ENCODE results near the gene WDR55. TPM values are rescaled to one million over a fixed set of nuclear protein-coding genes. Genes with fewer than 3 reads are reported as not detected.
A peak's percentile ranks its signal among the peaks of the same experiment; 100 is the strongest.
"Not testable (repeated sequence)": the region's sequence is repeated elsewhere in the genome, so short reads cannot be mapped to it uniquely, and the experiment has no call there.

WDR55 gene
- total RNA-seq, 4 donors from 2014 or later, result 17.7 to 23.8 (median 20.6) TPM

DNA sequence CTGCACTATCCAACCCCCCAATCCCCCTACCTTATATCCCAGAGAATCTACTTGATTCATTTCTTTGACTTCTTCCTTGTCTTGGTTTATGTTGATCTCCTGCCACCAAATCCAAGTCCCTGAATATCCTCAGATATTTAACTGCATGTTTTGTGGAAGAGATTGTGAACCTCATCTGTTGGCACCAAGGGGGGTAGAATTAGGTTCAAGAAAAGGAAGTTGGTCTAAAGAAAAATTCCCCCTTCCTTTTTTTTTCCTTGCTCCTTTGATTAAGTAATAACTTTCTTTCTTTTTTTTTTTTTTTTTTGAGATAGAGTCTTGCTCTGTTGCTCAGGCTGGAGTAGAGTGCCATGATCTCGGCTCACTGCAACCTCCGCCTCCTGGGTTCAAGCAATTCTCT, 31.2 kb upstream of the WDR55 start:
- 70% methylated on average over 2 of the region's 2 CpGs for WGBS
- intact Hi-C loops (cut with DNase I), result no loop called here
- peak overlapping the region; percentile 59 to 66 (median 61) for H3K4me3 ChIP-seq
- H3K27ac ChIP-seq (replicated peaks in 1 of 4), result peak overlapping the region; percentile 71 to 82 (median 71)
- DNase-seq (ENCODE audit: extremely low spot score), result no peak
- H3K36me3 ChIP-seq, result no peaks in the 10 kb centered on the region
- TF ChIP-seq POLR2A (IDR thresholded peaks at IDR 0.05; ENCODE audit: low read depth), result no peak
- TF ChIP-seq POLR2AphosphoS5 (IDR thresholded peaks at IDR 0.05), result no peak
- TF ChIP-seq, protein P1, sequence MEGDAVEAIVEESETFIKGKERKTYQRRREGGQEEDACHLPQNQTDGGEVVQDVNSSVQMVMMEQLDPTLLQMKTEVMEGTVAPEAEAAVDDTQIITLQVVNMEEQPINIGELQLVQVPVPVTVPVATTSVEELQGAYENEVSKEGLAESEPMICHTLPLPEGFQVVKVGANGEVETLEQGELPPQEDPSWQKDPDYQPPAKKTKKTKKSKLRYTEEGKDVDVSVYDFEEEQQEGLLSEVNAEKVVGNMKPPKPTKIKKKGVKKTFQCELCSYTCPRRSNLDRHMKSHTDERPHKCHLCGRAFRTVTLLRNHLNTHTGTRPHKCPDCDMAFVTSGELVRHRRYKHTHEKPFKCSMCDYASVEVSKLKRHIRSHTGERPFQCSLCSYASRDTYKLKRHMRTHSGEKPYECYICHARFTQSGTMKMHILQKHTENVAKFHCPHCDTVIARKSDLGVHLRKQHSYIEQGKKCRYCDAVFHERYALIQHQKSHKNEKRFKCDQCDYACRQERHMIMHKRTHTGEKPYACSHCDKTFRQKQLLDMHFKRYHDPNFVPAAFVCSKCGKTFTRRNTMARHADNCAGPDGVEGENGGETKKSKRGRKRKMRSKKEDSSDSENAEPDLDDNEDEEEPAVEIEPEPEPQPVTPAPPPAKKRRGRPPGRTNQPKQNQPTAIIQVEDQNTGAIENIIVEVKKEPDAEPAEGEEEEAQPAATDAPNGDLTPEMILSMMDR (IDR thresholded peaks at IDR 0.05), result no peak
- no peak for TF ChIP-seq EP300 (IDR thresholded peaks at IDR 0.05)
- H3K9me3 ChIP-seq, result no peaks in the 10 kb centered on the region
- H3K27me3 ChIP-seq, result no peaks in the 10 kb centered on the region
- peaks cover 10 to 33% (median 27%) of the 10 kb centered on the region in 4 donors for H3K4me1 ChIP-seq

DNA sequence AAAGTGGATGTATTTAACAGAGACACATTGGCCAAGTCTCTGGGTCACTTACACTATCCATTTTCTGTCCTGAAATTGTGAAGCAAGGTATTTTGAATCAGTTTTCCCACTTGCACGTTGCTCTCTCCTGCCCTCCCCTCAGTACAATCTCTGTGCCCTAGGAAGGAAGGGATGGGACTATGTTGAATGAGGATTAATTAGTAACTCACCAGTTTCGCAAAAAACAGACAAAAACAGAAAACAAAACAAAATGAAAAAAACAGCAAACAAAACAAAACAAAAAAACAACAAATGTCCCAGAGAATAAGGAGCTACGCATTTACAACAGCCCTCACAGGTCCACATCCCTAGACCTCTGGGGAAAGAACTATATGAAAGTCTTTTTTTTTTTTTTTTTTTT, 30.6 kb upstream of the WDR55 start:
- TF ChIP-seq, protein P1 (IDR thresholded peaks at IDR 0.05), result no peak
- 69% methylated on average over 3 of the region's 3 CpGs for WGBS
- no peak for DNase-seq (ENCODE audit: extremely low spot score)
- H3K9me3 ChIP-seq, result no peaks in the 10 kb centered on the region
- no peaks in the 10 kb centered on the region for H3K36me3 ChIP-seq
- H3K27ac ChIP-seq (replicated peaks in 1 of 4), result peak overlapping the region in 3 of 4 donors; percentile 30 to 82 (median 71)
- no peak overlapping the region for H3K4me3 ChIP-seq
- intact Hi-C loops (cut with DNase I), result no loop called here
- no peaks in the 10 kb centered on the region for H3K27me3 ChIP-seq
- H3K4me1 ChIP-seq, result peaks cover 14 to 38% (median 32%) of the 10 kb centered on the region in 4 donors

DNA sequence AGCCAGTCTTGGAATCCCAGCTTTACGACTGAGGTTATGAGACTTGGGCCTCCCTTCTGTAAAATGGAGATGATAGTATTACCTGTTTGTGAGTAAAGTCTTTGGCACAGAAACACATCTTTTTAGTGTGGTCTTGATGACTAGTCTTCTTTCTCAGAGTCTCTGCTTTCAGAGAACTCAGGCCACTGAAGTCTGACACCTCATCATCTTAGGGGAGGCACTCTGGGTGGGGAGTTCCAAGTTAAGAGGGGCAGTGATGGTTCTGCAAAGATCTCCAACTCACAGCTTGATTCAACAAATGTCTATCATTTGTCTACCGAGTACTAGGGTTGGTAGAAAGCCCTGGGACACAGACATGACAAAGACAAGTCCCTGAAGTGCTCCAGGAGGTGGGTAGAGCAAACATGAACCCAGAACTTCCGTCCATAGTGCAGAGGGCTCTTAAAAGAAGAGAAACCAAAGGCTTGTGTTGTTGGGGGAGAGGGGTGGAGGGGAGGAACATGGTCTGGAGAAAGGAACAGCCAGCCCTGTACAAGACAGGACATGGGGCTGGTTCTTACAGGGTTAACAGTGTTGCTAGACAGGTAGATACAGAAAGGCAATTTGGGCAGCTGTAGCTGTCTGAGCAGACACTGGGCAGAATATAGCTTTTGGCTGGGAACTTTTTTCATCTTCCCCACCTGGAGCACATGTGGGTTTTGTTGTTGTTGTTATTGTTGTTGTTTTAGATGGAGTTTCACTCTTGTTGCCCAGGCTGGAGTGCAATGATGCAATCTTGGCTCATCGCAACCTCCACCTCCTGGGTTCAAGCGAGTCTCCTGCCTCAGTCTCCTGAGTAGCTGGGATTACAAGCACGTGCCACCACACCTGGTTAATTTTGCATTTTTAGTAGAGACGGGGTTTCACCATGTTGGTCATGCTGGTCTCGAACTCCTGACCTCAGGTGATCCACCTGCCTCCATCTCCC, 29.1 kb upstream of the WDR55 start:
- Histone ChIP-seq H3K9me3 (no peaks in the 10 kb centered on the region), H3K36me3 (no peaks in the 10 kb centered on the region), H3K4me1 (peaks cover 23 to 49% (median 42%) of the 10 kb centered on the region in 4 donors), H3K27me3 (no peaks in the 10 kb centered on the region), H3K27ac (replicated peaks in 1 of 4) (no peak overlapping the region), H3K4me3 (no peak overlapping the region)
- TF ChIP-seq, protein P1 (IDR thresholded peaks at IDR 0.05), result no peak
- TF ChIP-seq POLR2A (IDR thresholded peaks at IDR 0.05; ENCODE audit: low read depth) (no peak), POLR2AphosphoS5 (IDR thresholded peaks at IDR 0.05) (no peak), EP300 (IDR thresholded peaks at IDR 0.05) (no peak)
- no peak for DNase-seq (ENCODE audit: extremely low spot score)
- intact Hi-C loops (cut with DNase I), result loop anchor here (5.0 kb wide), 2 partner anchors 68 to 83 kb away; no protein-coding TSS in a partner anchor
- 83% methylated on average over 8 of the region's 8 CpGs for WGBS

DNA sequence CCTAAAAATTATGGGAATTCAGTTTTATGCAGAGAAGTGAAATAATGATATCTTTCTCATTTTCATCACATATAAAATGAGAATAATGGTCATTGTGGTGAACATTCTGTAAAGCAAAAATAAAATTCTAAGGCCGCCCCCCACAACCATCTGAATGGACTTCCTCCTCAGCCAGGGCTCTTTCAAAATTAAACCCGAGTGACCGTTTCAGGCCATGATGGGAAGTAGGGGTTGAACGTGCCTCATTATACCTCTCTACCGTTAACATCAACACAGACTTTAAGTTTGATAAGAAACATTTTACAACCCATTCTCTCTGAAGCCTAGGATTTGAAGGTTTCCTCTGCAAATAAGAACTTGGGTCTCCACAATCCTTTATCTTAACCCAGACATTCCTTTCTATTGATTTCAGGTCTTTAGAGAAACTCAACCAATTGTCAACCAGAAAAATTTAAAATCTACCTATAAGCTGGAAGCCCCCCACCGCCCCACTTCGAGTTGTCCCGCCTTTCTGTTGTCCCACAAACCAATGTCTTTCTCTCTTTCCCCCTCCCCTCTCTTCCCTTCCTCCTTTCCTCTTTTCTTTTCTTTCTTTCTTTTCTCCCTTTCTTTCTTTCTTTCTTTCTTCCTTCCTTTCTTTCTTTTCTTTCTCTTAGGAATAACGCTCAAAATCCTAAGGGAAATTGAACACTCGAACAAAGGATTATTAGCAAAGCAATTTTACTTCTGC, 27.2 kb upstream of the WDR55 start:
- H3K4me1 ChIP-seq, result peaks cover 16 to 41% (median 38%) of the 10 kb centered on the region in 4 donors
- TF ChIP-seq EP300 (IDR thresholded peaks at IDR 0.05), result no peak
- TF ChIP-seq POLR2A (IDR thresholded peaks at IDR 0.05; ENCODE audit: low read depth), result no peak
- TF ChIP-seq POLR2AphosphoS5 (IDR thresholded peaks at IDR 0.05), result no peak
- TF ChIP-seq, protein P1 (IDR thresholded peaks at IDR 0.05), result no peak
- no peak overlapping the region for H3K27ac ChIP-seq (replicated peaks in 1 of 4)
- no peaks in the 10 kb centered on the region for H3K9me3 ChIP-seq
- whole genome bisulfite sequencing, result 87% methylated on average over 10 of the region's 10 CpGs
- no peak for DNase-seq (ENCODE audit: extremely low spot score)
- intact Hi-C loops (cut with DNase I), result loop anchor here (5.0 kb wide), 2 partner anchors 70 to 85 kb away; no protein-coding TSS in a partner anchor
- H3K27me3 ChIP-seq, result no peaks in the 10 kb centered on the region
- H3K4me3 ChIP-seq, result no peak overlapping the region
- peaks cover 0 to 12% (median 9%) of the 10 kb centered on the region in 4 donors for H3K36me3 ChIP-seq

DNA sequence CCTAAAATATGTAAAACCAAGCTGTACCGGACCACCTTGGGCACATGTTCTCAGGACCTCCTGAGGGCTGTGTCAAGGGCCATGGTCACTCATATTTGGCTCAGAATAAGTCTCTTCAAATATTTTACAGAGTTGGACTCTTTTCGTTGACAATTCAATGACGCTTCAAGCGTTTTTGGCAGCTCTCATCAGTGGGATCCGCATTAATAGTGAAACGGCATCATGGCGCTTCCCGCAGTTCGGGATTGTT, 25.9 kb upstream of the WDR55 start:
- Histone ChIP-seq H3K4me1 (peaks cover 16 to 30% (median 28%) of the 10 kb centered on the region in 4 donors), H3K4me3 (peak overlapping the region; percentile 74 to 88 (median 76)), H3K27ac (replicated peaks in 1 of 4) (peak overlapping the region; percentile 87 to 96 (median 90)), H3K36me3 (peaks cover 4 to 23% (median 21%) of the 10 kb centered on the region in 4 donors)
- WGBS, result 16% methylated on average over 9 of the region's 9 CpGs
- not testable (repeated sequence) for H3K27me3 ChIP-seq; H3K9me3 ChIP-seq; DNase-seq (ENCODE audit: extremely low spot score)
- intact Hi-C loops (cut with DNase I), result loop anchor here (5.0 kb wide), 2 partner anchors 72 to 87 kb away; no protein-coding TSS in a partner anchor
